Smooth muscle cell (in vitro differentiated cells): ENCODE data around the gene GMDS. TPM values are rescaled to one million over a fixed set of nuclear protein-coding genes. Genes with fewer than 3 reads are reported as not detected.

Source experiments
- DNase-seq: peaks from one replicate; lab custom pipeline; 2025; ENCODE audit not compliant: unreplicated experiment; lab: John Stamatoyannopoulos, UW
- H2AFZ ChIP-seq: fragments of 200-600 bp; sonication (generic); 2 replicates; pipeline ENCODE4 v1.6.0; 2016; ENCODE audit warnings: antibody characterized with exemption, low read depth, mild to moderate bottlenecking
- H3F3A ChIP-seq: fragments of 200-600 bp; sonication (generic); 2 replicates; pipeline ENCODE4 v1.6.0; 2017; ENCODE audit warnings: antibody characterized with exemption, low read depth
- H3K27ac ChIP-seq: fragments of 200-600 bp; sonication (generic); 2 replicates; pipeline ENCODE4 v1.5.1; 2016; ENCODE audit warnings: low read depth, mild to moderate bottlenecking
- H3K27me3 ChIP-seq: fragments of 200-600 bp; sonication (generic); 2 replicates; pipeline ENCODE4 v1.6.1; 2016; ENCODE audit warnings: low read depth, mild to moderate bottlenecking
- H3K36me3 ChIP-seq: fragments of 200-600 bp; sonication (generic); 2 replicates; pipeline ENCODE4 v1.5.1; 2016; ENCODE audit warnings: low read depth
- H3K4me1 ChIP-seq: fragments of 200-600 bp; sonication (generic); 2 replicates; pipeline ENCODE4 v1.5.1; 2016; ENCODE audit warnings: low read depth
- H3K4me2 ChIP-seq: fragments of 200-600 bp; sonication (generic); 2 replicates; pipeline ENCODE4 v1.6.0; 2016; ENCODE audit warnings: mild to moderate bottlenecking
- H3K4me3 ChIP-seq: fragments of 200-600 bp; sonication (generic); 2 replicates; pipeline ENCODE4 v1.5.1; 2016; ENCODE audit warnings: mild to moderate bottlenecking
- H3K79me2 ChIP-seq: fragments of 200-600 bp; sonication (generic); 2 replicates; pipeline ENCODE4 v1.6.0; 2016; ENCODE audit warnings: low read depth, mild to moderate bottlenecking
- H3K9ac ChIP-seq: fragments of 200-600 bp; sonication (generic); 2 replicates; pipeline ENCODE4 v1.6.0; 2016; ENCODE audit warnings: low read depth
- H3K9me3 ChIP-seq: fragments of 200-600 bp; sonication (generic); replicated peaks from 2 replicates; pipeline ENCODE4 v1.5.1; 2016; ENCODE audit warnings: low read depth
- H4K20me1 ChIP-seq: fragments of 200-600 bp; sonication (generic); 2 replicates; pipeline ENCODE4 v1.6.0; 2016; ENCODE audit warnings: low read depth
- WGBS: methylation state at CpG from one replicate; pipeline ENCODE4 v1.1.7; 2016; ENCODE audit warnings: low lambda C conversion rate; 5-methylcytosine and 5-hydroxymethylcytosine counted together
- polyA plus RNA-seq: library from polyadenylated mRNA; unstranded; fragments of >200 nt; fragmentation: Nextera tagmentation; extraction: Ambion mirVana; gene quantifications from 2 replicates; pipeline ENCODE4 v1.2.1, GENCODE V29; 2016
- total RNA-seq: library from RNA; depleted of rRNA; stranded (reverse); fragments of >200 nt; gene quantifications from 2 replicates; pipeline ENCODE4 v1.2.3, GENCODE V29; 2014
- TF ChIP-seq, protein P1 (sequence below): fragments of 200-600 bp; sonication (generic); IDR thresholded peaks from 2 replicates; pipeline ENCODE4 v1.5.1; 2017; ENCODE audit warnings: borderline replicate concordance, mild to moderate bottlenecking, antibody characterized with exemption; ENCODE audit not compliant: insufficient read depth, poor library complexity, severe bottlenecking

GMDS gene
- total and polyA plus RNA-seq, 2 experiments from 2014 or later = 3.7 to 8.5 TPM

- Histone ChIP-seq H3F3A (no peaks in the 10 kb centered on the region), H3K9me3 (no peaks in the 10 kb centered on the region), H3K4me3 (no peak overlapping the region), H3K4me2 (no peak overlapping the region), H3K4me1 (no peaks in the 10 kb centered on the region), H3K27ac (no peak overlapping the region), H3K36me3 (no peaks in the 10 kb centered on the region), H3K27me3 (peaks cover 4% of the 10 kb centered on the region), H3K79me2 (no peaks in the 10 kb centered on the region), H2AFZ (no peak overlapping the region), H4K20me1 (no peaks in the 10 kb centered on the region), H3K9ac (no peak overlapping the region)
- 89% methylated on average over 4 of the region's 4 CpGs for WGBS
- no peak for DNase-seq
- TF ChIP-seq, protein P1, sequence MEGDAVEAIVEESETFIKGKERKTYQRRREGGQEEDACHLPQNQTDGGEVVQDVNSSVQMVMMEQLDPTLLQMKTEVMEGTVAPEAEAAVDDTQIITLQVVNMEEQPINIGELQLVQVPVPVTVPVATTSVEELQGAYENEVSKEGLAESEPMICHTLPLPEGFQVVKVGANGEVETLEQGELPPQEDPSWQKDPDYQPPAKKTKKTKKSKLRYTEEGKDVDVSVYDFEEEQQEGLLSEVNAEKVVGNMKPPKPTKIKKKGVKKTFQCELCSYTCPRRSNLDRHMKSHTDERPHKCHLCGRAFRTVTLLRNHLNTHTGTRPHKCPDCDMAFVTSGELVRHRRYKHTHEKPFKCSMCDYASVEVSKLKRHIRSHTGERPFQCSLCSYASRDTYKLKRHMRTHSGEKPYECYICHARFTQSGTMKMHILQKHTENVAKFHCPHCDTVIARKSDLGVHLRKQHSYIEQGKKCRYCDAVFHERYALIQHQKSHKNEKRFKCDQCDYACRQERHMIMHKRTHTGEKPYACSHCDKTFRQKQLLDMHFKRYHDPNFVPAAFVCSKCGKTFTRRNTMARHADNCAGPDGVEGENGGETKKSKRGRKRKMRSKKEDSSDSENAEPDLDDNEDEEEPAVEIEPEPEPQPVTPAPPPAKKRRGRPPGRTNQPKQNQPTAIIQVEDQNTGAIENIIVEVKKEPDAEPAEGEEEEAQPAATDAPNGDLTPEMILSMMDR = no peak
These were observed 159.7 kb downstream of the GMDS start for GRCh38 chr6:2085657-2086056.

DNA sequence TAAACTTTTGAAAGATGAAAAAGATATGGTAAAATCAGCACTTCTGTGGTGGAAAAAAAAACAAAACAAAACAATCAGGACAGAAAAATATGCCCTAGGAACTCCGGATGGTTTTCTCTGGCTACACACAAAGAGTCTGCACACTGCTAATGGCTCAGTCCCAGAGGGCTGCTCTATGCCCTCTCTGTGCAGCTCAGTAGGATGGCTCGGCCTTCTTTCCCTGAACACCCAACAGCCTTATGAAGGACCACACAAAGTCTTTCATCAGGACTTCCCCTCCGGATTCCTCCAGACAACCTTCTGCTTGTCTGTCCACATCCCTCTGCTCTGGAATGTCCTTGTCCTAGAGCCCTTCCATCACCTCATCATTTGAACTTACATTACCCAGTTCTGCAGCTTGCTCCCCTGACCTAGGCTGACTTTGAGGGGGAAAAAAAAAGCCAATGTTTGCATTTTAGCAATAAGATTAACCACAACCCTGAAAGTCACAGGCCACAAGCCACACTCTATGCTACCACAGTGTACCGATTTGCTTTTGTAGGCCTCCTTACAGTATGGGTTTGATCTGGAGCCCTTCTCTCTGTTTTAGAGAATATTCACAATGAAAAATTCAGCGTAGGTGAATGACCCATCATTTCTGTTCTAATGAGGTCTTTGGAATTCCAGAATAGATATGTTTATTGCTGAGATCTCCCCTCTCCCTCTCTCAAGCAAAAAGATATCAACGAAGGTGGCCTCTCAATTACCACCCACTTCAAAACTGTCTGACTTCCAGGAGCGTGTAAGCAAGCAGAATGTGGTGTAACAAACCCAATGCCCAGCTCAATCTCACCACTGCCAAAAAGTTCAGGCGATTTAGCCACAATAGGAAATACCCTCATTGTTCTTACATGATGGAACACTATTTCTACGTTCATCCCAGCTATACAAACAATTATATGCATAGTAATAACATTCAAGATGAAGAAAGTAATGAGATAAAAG lies 164.0 kb downstream of the GMDS start:
- WGBS = 91% methylated on average over 9 of the region's 9 CpGs
- Histone ChIP-seq H3K4me1 (no peaks in the 10 kb centered on the region), H3K9ac (no peak overlapping the region), H2AFZ (no peak overlapping the region), H3K36me3 (no peaks in the 10 kb centered on the region), H3K4me3 (no peak overlapping the region), H3K27me3 (peaks cover 4% of the 10 kb centered on the region), H3K79me2 (no peaks in the 10 kb centered on the region), H3K4me2 (no peak overlapping the region), H3K27ac (no peak overlapping the region), H3K9me3 (no peaks in the 10 kb centered on the region), H4K20me1 (no peaks in the 10 kb centered on the region), H3F3A (no peaks in the 10 kb centered on the region)
- DNase-seq = no peak
- TF ChIP-seq, protein P1 = no peak

DNA sequence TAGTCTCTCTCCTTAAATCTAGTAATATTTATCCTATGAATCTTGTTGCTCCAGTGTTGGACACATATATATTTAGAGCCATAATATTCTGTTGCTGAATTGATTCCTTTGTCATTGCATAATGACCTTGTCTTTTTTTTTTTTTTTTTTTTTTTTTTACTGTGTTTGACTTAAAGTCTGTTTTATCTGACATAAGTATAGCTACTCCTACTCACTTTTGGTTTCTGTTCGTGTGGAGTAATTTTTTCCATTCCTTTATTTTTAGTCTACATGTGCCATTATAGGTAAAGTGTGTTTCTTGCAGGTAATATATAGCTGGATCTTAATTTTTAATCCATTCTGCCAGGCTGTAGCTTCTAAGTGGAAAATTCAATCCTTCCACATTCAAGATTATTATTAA lies 166.5 kb downstream of the GMDS start:
- no peak for DNase-seq
- 44% methylated on average over 1 of the region's 1 CpG for WGBS
- no peak overlapping the region for H3K27ac ChIP-seq
- no peaks in the 10 kb centered on the region for H3K79me2 ChIP-seq
- H3K4me2 ChIP-seq = no peak overlapping the region
- H3K4me1 ChIP-seq = no peaks in the 10 kb centered on the region
- no peaks in the 10 kb centered on the region for H4K20me1 ChIP-seq
- H2AFZ ChIP-seq = no peak overlapping the region
- TF ChIP-seq, protein P1 = no peak
- no peak overlapping the region for H3K4me3 ChIP-seq
- peaks cover 4% of the 10 kb centered on the region for H3K27me3 ChIP-seq
- no peaks in the 10 kb centered on the region for H3K9me3 ChIP-seq
- no peak overlapping the region for H3K9ac ChIP-seq
- no peaks in the 10 kb centered on the region for H3K36me3 ChIP-seq
- no peaks in the 10 kb centered on the region for H3F3A ChIP-seq
